SK-N-SH (cell line): Measurements from ENCODE around the gene CSTF2T. TPM values are rescaled to one million over a fixed set of nuclear protein-coding genes. Genes with fewer than 3 reads are reported as not detected.

Experiments used
- CTCF ChIA-PET: fragments of 300-600, 350-600 bp; formaldehyde crosslinking; extraction: SDS; loops from one replicate; lab custom pipeline; 2021; lab: Yijun Ruan, JAX
- POLR2A ChIA-PET: fragments of 350-600 bp; sonication (Branson Sonifier 250); formaldehyde crosslinking; extraction: SDS; loops from one replicate; lab custom pipeline; 2020; ENCODE audit warnings: antibody characterized with exemption, inconsistent platforms; lab: Yijun Ruan, JAX
- DNase-seq: peaks from one replicate; pipeline ENCODE4 v3.0.0; 2012
- H2AFZ ChIP-seq: fragments of 200-600 bp; sonication (generic); 2 replicates; pipeline ENCODE4 v1.8.1; 2016; ENCODE audit warnings: antibody characterized with exemption, mild to moderate bottlenecking, low read depth
- H3F3A ChIP-seq: fragments of 200-600 bp; sonication (generic); replicated peaks from 2 replicates; pipeline ENCODE3; 2016; ENCODE audit warnings: antibody characterized with exemption, mild to moderate bottlenecking; ENCODE audit not compliant: insufficient read depth
- H3K27ac ChIP-seq, 2 experiments: fragments of 200-500 bp in 1 of 2; fragments of 200-600 bp in 1 of 2; sonication (Bioruptor generic) in 1 of 2; sonication (generic), shearing (Covaris generic) in 1 of 2; 2 replicates each; pipeline versions ENCODE4 v1.5.1 to v1.6.1; 2014 to 2016; ENCODE audit warnings: low read depth in 2 of 2, inconsistent platforms in 1 of 2, low read length in 1 of 2, mild to moderate bottlenecking in 1 of 2, mixed read lengths in 1 of 2
- H3K27me3 ChIP-seq: fragments of 200-600 bp; sonication (generic), shearing (Covaris generic); 2 replicates; pipeline ENCODE4 v1.6.1; 2016; ENCODE audit warnings: mixed run types; ENCODE audit not compliant: insufficient read depth
- H3K36me3 ChIP-seq, 2 experiments: fragments of 200-500 bp in 1 of 2; fragments of 200-600 bp in 1 of 2; sonication (Bioruptor generic) in 1 of 2; sonication (generic) in 1 of 2; replicated peaks in 1 of 2; 2 replicates each; pipeline versions ENCODE3 to v1.5.1; 2014 to 2016; ENCODE audit warnings: low read length in 1 of 2, mild to moderate bottlenecking in 1 of 2; ENCODE audit not compliant: insufficient read depth in 2 of 2, control insufficient read depth in 1 of 2
- H3K4me1 ChIP-seq, 2 experiments: fragments of 200-500 bp in 1 of 2; fragments of 200-600 bp in 1 of 2; sonication (Bioruptor generic) in 1 of 2; sonication (generic), shearing (Covaris generic) in 1 of 2; 2 replicates each; pipeline versions ENCODE4 v1.5.1 to v1.6.1; 2014 to 2016; ENCODE audit warnings: low read depth in 1 of 2, low read length in 1 of 2, mixed run types in 1 of 2; ENCODE audit not compliant: insufficient read depth in 2 of 2, control insufficient read depth in 1 of 2
- H3K4me2 ChIP-seq: fragments of 200-600 bp; sonication (generic), shearing (Covaris generic); 2 replicates; pipeline ENCODE4 v1.6.1; 2017; ENCODE audit warnings: mixed run types
- H3K4me3 ChIP-seq, 2 experiments: fragments of 200-500 bp in 1 of 2; fragments of 200-600 bp in 1 of 2; sonication (Bioruptor generic) in 1 of 2; sonication (generic), shearing (Covaris generic) in 1 of 2; 2 replicates each; pipeline versions ENCODE4 v1.5.1 to v1.8.1; 2014 to 2016; ENCODE audit warnings: low read depth in 2 of 2, inconsistent platforms in 1 of 2, low read length in 1 of 2, mild to moderate bottlenecking in 1 of 2, mixed read lengths in 1 of 2, moderate library complexity in 1 of 2
- H3K79me2 ChIP-seq: fragments of 200-600 bp; sonication (generic); 2 replicates; pipeline ENCODE4 v1.8.1; 2017; ENCODE audit warnings: mild to moderate bottlenecking; ENCODE audit not compliant: insufficient read depth
- H3K9ac ChIP-seq: fragments of 200-600 bp; sonication (generic); 2 replicates; pipeline ENCODE4 v1.6.1; 2017; ENCODE audit warnings: mixed run types
- H3K9me2 ChIP-seq: fragments of 200-600 bp; sonication (generic); 2 replicates; pipeline ENCODE4 v1.6.1; 2017; ENCODE audit warnings: mixed run types
- H3K9me3 ChIP-seq: fragments of 200-600 bp; sonication (generic); 2 replicates; pipeline ENCODE4 v1.6.1; 2017; ENCODE audit warnings: mixed run types, mild to moderate bottlenecking, moderate library complexity
- H4K20me1 ChIP-seq: fragments of 200-600 bp; sonication (generic); 2 replicates; pipeline ENCODE4 v1.6.1; 2017; ENCODE audit warnings: mild to moderate bottlenecking, mixed run types; ENCODE audit not compliant: insufficient read depth
- CHD2 ChIP-seq: fragments of 150-350 bp; IDR thresholded peaks from 2 replicates; pipeline ENCODE4 v1.6.1; 2018; ENCODE audit warnings: low read length; ENCODE audit not compliant: partially characterized antibody
- GATA2 ChIP-seq: sonication (generic); formaldehyde crosslinking; IDR thresholded peaks from 2 replicates; pipeline ENCODE4 v1.5.0; 2020; ENCODE audit warnings: mild to moderate bottlenecking, missing genetic modification reagents
- MXI1 ChIP-seq: IDR thresholded peaks from 2 replicates; pipeline ENCODE4 v1.6.1; 2012; ENCODE audit warnings: mild to moderate bottlenecking, low read depth, low read length, improper control_type of control experiment
- NFIC ChIP-seq: IDR thresholded peaks from 2 replicates; pipeline ENCODE4 v1.4.0; 2012; ENCODE audit warnings: borderline replicate concordance
- POLR2AphosphoS5 ChIP-seq: IDR thresholded peaks from 2 replicates; pipeline ENCODE4 v1.6.1; 2012; ENCODE audit warnings: low read depth, low read length
- RFX5 ChIP-seq: IDR thresholded peaks from 2 replicates; pipeline ENCODE4 v1.6.1; 2012; ENCODE audit warnings: mild to moderate bottlenecking, improper control_type of control experiment, low read length
- RXRA ChIP-seq: IDR thresholded peaks from 2 replicates; pipeline ENCODE4 v1.4.0; 2012; ENCODE audit warnings: low read depth, mild to moderate bottlenecking, borderline replicate concordance
- TCF12 ChIP-seq: IDR thresholded peaks from 2 replicates; pipeline ENCODE4 v1.4.0; 2012
- TEAD4 ChIP-seq: IDR thresholded peaks from 2 replicates; pipeline ENCODE4 v1.4.0; 2012; ENCODE audit warnings: mild to moderate bottlenecking, borderline replicate concordance; ENCODE audit not compliant: insufficient read depth
- YY1 ChIP-seq: IDR thresholded peaks from 2 replicates; pipeline ENCODE4 v1.4.0; 2012; ENCODE audit warnings: low read depth, mild to moderate bottlenecking
- WGBS: methylation state at CpG from one replicate; pipeline ENCODE4 v1.1.6; 2017; ENCODE audit warnings: low lambda C conversion rate; 5-methylcytosine and 5-hydroxymethylcytosine counted together
- polyA plus RNA-seq, 3 experiments: library from polyadenylated mRNA; depleted of rRNA; stranded (reverse); fragments of >200 nt; gene quantifications; 2 replicates each; pipeline ENCODE4 v1.2.3, GENCODE V29; 2012
- TF ChIP-seq, protein P1 (sequence below): fragments of 150-350 bp; IDR thresholded peaks from 2 replicates; pipeline ENCODE4 v1.6.1; 2016; ENCODE audit warnings: mild to moderate bottlenecking, low read depth, low read length
- TF ChIP-seq, protein P2 (sequence below): IDR thresholded peaks from 2 replicates; pipeline ENCODE4; 2012
- TF ChIP-seq, protein P3 (sequence below): IDR thresholded peaks from 2 replicates; pipeline ENCODE4 v1.4.0; 2012; ENCODE audit warnings: low read depth, borderline replicate concordance
- TF ChIP-seq, protein P4 (sequence below): fragments of 150-350 bp; IDR thresholded peaks from 2 replicates; pipeline ENCODE4 v1.6.1; 2017; ENCODE audit warnings: antibody characterized with exemption, low read length, low read depth, borderline replicate concordance
- TF ChIP-seq, protein P5 (sequence below): IDR thresholded peaks from 2 replicates; pipeline ENCODE4 v1.4.0; 2012; ENCODE audit warnings: low read depth
- TF ChIP-seq, protein P6 (sequence below): IDR thresholded peaks from 2 replicates; pipeline ENCODE4 v1.4.0; 2012; ENCODE audit warnings: low read depth, borderline replicate concordance

The CSTF2T gene
- polyA plus RNA-seq, 1 of the 3 experiments (the other 2 are of a cell fraction) = 4.3 TPM

DNA sequence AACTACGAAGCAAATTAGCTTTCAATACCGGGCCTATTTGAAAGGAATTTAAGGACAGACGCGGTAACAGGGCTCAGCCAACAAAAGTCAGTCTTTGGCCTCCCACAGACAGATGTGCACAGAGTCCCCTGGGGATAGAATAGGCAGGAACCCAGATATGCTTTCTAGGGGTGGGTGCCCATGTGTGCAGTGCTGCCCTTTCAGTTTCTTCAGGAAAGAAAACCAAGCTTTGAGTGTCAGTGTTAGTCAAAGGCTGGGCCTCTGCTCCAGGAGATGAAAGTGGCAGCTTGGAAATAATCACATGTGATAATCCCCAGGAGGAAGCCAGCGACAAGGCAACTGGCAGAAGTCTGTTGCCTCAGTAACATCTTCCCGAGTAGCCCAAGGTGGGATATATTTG is 43.8 kb upstream of the CSTF2T start:
- POLR2A ChIA-PET = no interaction called here
- H3K79me2 ChIP-seq = no peaks in the 10 kb centered on the region
- H3K9me3 ChIP-seq = no peaks in the 10 kb centered on the region
- H3K27me3 ChIP-seq = no peaks in the 10 kb centered on the region
- no peak overlapping the region for H3K4me3 ChIP-seq
- CTCF ChIA-PET = no interaction called here
- DNase-seq = no peak
- H3K36me3 ChIP-seq = no peaks in the 10 kb centered on the region
- no peak overlapping the region for H2AFZ ChIP-seq
- TF ChIP-seq, protein P1, sequence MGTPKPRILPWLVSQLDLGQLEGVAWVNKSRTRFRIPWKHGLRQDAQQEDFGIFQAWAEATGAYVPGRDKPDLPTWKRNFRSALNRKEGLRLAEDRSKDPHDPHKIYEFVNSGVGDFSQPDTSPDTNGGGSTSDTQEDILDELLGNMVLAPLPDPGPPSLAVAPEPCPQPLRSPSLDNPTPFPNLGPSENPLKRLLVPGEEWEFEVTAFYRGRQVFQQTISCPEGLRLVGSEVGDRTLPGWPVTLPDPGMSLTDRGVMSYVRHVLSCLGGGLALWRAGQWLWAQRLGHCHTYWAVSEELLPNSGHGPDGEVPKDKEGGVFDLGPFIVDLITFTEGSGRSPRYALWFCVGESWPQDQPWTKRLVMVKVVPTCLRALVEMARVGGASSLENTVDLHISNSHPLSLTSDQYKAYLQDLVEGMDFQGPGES = no peak
- no peak for TF ChIP-seq RXRA
- no peak for TF ChIP-seq YY1
- TF ChIP-seq, protein P2, sequence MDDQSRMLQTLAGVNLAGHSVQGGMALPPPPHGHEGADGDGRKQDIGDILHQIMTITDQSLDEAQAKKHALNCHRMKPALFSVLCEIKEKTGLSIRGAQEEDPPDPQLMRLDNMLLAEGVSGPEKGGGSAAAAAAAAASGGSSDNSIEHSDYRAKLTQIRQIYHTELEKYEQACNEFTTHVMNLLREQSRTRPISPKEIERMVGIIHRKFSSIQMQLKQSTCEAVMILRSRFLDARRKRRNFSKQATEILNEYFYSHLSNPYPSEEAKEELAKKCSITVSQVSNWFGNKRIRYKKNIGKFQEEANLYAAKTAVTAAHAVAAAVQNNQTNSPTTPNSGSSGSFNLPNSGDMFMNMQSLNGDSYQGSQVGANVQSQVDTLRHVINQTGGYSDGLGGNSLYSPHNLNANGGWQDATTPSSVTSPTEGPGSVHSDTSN = no peak
- TF ChIP-seq CHD2 = no peak
- TF ChIP-seq, protein P3, sequence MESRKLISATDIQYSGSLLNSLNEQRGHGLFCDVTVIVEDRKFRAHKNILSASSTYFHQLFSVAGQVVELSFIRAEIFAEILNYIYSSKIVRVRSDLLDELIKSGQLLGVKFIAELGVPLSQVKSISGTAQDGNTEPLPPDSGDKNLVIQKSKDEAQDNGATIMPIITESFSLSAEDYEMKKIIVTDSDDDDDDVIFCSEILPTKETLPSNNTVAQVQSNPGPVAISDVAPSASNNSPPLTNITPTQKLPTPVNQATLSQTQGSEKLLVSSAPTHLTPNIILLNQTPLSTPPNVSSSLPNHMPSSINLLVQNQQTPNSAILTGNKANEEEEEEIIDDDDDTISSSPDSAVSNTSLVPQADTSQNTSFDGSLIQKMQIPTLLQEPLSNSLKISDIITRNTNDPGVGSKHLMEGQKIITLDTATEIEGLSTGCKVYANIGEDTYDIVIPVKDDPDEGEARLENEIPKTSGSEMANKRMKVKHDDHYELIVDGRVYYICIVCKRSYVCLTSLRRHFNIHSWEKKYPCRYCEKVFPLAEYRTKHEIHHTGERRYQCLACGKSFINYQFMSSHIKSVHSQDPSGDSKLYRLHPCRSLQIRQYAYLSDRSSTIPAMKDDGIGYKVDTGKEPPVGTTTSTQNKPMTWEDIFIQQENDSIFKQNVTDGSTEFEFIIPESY = no peak
- TF ChIP-seq, protein P4, sequence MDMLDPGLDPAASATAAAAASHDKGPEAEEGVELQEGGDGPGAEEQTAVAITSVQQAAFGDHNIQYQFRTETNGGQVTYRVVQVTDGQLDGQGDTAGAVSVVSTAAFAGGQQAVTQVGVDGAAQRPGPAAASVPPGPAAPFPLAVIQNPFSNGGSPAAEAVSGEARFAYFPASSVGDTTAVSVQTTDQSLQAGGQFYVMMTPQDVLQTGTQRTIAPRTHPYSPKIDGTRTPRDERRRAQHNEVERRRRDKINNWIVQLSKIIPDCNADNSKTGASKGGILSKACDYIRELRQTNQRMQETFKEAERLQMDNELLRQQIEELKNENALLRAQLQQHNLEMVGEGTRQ = no peak
- H3K9ac ChIP-seq = no peak overlapping the region
- H4K20me1 ChIP-seq = no peaks in the 10 kb centered on the region
- H3K27ac ChIP-seq = no peak overlapping the region
- no peak overlapping the region for H3K4me2 ChIP-seq
- H3K4me1 ChIP-seq = no peaks in the 10 kb centered on the region
- no peaks in the 10 kb centered on the region for H3K9me2 ChIP-seq
- 93% methylated on average over 6 of the region's 6 CpGs for WGBS
- no peaks in the 10 kb centered on the region for H3F3A ChIP-seq

DNA sequence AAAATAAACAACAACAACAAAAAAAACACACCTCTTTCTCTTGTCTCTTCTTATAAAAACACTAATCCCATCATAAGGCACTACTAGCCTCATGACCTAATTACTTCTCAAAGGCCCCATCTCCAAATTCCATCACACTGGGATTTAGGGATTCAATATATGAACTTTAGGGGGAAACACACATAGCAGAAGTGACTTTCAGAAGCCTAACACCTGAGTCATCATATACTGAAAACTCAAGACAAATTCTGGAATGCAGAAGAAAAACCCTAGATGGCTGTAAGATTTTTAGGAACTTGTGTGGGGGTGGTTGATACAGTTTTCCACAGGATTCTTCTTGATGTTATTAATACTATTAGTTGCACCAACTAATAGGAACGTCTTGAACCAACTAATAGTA is 33.7 kb upstream of the CSTF2T start:
- Histone ChIP-seq H2AFZ (no peak overlapping the region), H3K4me3 (no peak overlapping the region), H3K4me2 (no peak overlapping the region), H4K20me1 (no peaks in the 10 kb centered on the region), H3K79me2 (no peaks in the 10 kb centered on the region), H3K9me3 (no peaks in the 10 kb centered on the region), H3K27ac (no peak overlapping the region), H3K9ac (no peak overlapping the region), H3K4me1 (no peaks in the 10 kb centered on the region), H3K27me3 (no peaks in the 10 kb centered on the region), H3K36me3 (no peaks in the 10 kb centered on the region), H3F3A (no peaks in the 10 kb centered on the region), H3K9me2 (no peaks in the 10 kb centered on the region)
- DNase-seq = no peak
- 66% methylated on average over 1 of the region's 1 CpG for WGBS
- TF ChIP-seq, protein P3 = no peak
- TF ChIP-seq, protein P5, sequence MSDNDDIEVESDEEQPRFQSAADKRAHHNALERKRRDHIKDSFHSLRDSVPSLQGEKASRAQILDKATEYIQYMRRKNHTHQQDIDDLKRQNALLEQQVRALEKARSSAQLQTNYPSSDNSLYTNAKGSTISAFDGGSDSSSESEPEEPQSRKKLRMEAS = no peak
- TF ChIP-seq POLR2AphosphoS5 (no peak), MXI1 (no peak), TEAD4 (no peak), TCF12 (no peak), RXRA (no peak), RFX5 (no peak), NFIC (no peak), GATA2 (CRISPR knock-in tag) (no peak), CHD2 (no peak)
- TF ChIP-seq, protein P2 = no peak
- TF ChIP-seq, protein P6, sequence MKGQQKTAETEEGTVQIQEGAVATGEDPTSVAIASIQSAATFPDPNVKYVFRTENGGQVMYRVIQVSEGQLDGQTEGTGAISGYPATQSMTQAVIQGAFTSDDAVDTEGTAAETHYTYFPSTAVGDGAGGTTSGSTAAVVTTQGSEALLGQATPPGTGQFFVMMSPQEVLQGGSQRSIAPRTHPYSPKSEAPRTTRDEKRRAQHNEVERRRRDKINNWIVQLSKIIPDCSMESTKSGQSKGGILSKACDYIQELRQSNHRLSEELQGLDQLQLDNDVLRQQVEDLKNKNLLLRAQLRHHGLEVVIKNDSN = no peak
- ChIA-PET POLR2A (no interaction called here), CTCF (interaction anchor here (1.0 kb wide), 1 partner anchor 12 kb away, joined by 3 read pairs; no protein-coding TSS in a partner anchor)
